SK-N-SH (cell line): ENCODE results near the gene DIPK1C. TPM values are rescaled to one million over a fixed set of nuclear protein-coding genes. Genes with fewer than 3 reads are reported as not detected.

Experiments used
- CTCF ChIA-PET: fragments of 300-600, 350-600 bp; formaldehyde crosslinking; extraction: SDS; loops from one replicate; lab custom pipeline; 2021; lab: Yijun Ruan, JAX
- POLR2A ChIA-PET: fragments of 350-600 bp; sonication (Branson Sonifier 250); formaldehyde crosslinking; extraction: SDS; loops from one replicate; lab custom pipeline; 2020; ENCODE audit warnings: antibody characterized with exemption, inconsistent platforms; lab: Yijun Ruan, JAX
- DNase-seq: peaks from one replicate; pipeline ENCODE4 v3.0.0; 2012
- H2AFZ ChIP-seq: fragments of 200-600 bp; sonication (generic); 2 replicates; pipeline ENCODE4 v1.8.1; 2016; ENCODE audit warnings: antibody characterized with exemption, mild to moderate bottlenecking, low read depth
- H3F3A ChIP-seq: fragments of 200-600 bp; sonication (generic); replicated peaks from 2 replicates; pipeline ENCODE3; 2016; ENCODE audit warnings: antibody characterized with exemption, mild to moderate bottlenecking; ENCODE audit not compliant: insufficient read depth
- H3K27ac ChIP-seq, 2 experiments: fragments of 200-500 bp in 1 of 2; fragments of 200-600 bp in 1 of 2; sonication (Bioruptor generic) in 1 of 2; sonication (generic), shearing (Covaris generic) in 1 of 2; 2 replicates each; pipeline versions ENCODE4 v1.5.1 to v1.6.1; 2014 to 2016; ENCODE audit warnings: low read depth in 2 of 2, inconsistent platforms in 1 of 2, low read length in 1 of 2, mild to moderate bottlenecking in 1 of 2, mixed read lengths in 1 of 2
- H3K27me3 ChIP-seq: fragments of 200-600 bp; sonication (generic), shearing (Covaris generic); 2 replicates; pipeline ENCODE4 v1.6.1; 2016; ENCODE audit warnings: mixed run types; ENCODE audit not compliant: insufficient read depth
- H3K36me3 ChIP-seq, 2 experiments: fragments of 200-500 bp in 1 of 2; fragments of 200-600 bp in 1 of 2; sonication (Bioruptor generic) in 1 of 2; sonication (generic) in 1 of 2; replicated peaks in 1 of 2; 2 replicates each; pipeline versions ENCODE3 to v1.5.1; 2014 to 2016; ENCODE audit warnings: low read length in 1 of 2, mild to moderate bottlenecking in 1 of 2; ENCODE audit not compliant: insufficient read depth in 2 of 2, control insufficient read depth in 1 of 2
- H3K4me1 ChIP-seq, 2 experiments: fragments of 200-500 bp in 1 of 2; fragments of 200-600 bp in 1 of 2; sonication (Bioruptor generic) in 1 of 2; sonication (generic), shearing (Covaris generic) in 1 of 2; 2 replicates each; pipeline versions ENCODE4 v1.5.1 to v1.6.1; 2014 to 2016; ENCODE audit warnings: low read depth in 1 of 2, low read length in 1 of 2, mixed run types in 1 of 2; ENCODE audit not compliant: insufficient read depth in 2 of 2, control insufficient read depth in 1 of 2
- H3K4me2 ChIP-seq: fragments of 200-600 bp; sonication (generic), shearing (Covaris generic); 2 replicates; pipeline ENCODE4 v1.6.1; 2017; ENCODE audit warnings: mixed run types
- H3K4me3 ChIP-seq, 2 experiments: fragments of 200-500 bp in 1 of 2; fragments of 200-600 bp in 1 of 2; sonication (Bioruptor generic) in 1 of 2; sonication (generic), shearing (Covaris generic) in 1 of 2; 2 replicates each; pipeline versions ENCODE4 v1.5.1 to v1.8.1; 2014 to 2016; ENCODE audit warnings: low read depth in 2 of 2, inconsistent platforms in 1 of 2, low read length in 1 of 2, mild to moderate bottlenecking in 1 of 2, mixed read lengths in 1 of 2, moderate library complexity in 1 of 2
- H3K79me2 ChIP-seq: fragments of 200-600 bp; sonication (generic); 2 replicates; pipeline ENCODE4 v1.8.1; 2017; ENCODE audit warnings: mild to moderate bottlenecking; ENCODE audit not compliant: insufficient read depth
- H3K9ac ChIP-seq: fragments of 200-600 bp; sonication (generic); 2 replicates; pipeline ENCODE4 v1.6.1; 2017; ENCODE audit warnings: mixed run types
- H3K9me2 ChIP-seq: fragments of 200-600 bp; sonication (generic); 2 replicates; pipeline ENCODE4 v1.6.1; 2017; ENCODE audit warnings: mixed run types
- H3K9me3 ChIP-seq: fragments of 200-600 bp; sonication (generic); 2 replicates; pipeline ENCODE4 v1.6.1; 2017; ENCODE audit warnings: mixed run types, mild to moderate bottlenecking, moderate library complexity
- H4K20me1 ChIP-seq: fragments of 200-600 bp; sonication (generic); 2 replicates; pipeline ENCODE4 v1.6.1; 2017; ENCODE audit warnings: mild to moderate bottlenecking, mixed run types; ENCODE audit not compliant: insufficient read depth
- CHD2 ChIP-seq: fragments of 150-350 bp; IDR thresholded peaks from 2 replicates; pipeline ENCODE4 v1.6.1; 2018; ENCODE audit warnings: low read length; ENCODE audit not compliant: partially characterized antibody
- ELF1 ChIP-seq: IDR thresholded peaks from 2 replicates; pipeline ENCODE4 v1.4.0; 2012
- EP300 ChIP-seq, 2 experiments: IDR thresholded peaks; 2 replicates each; pipeline versions ENCODE4 v1.4.0 to v1.6.1; 2012; ENCODE audit warnings: borderline replicate concordance in 1 of 2, low read depth in 1 of 2, low read length in 1 of 2
- EZH2phosphoT487 ChIP-seq: fragments of 200-600 bp; sonication (generic); IDR thresholded peaks from 2 replicates; pipeline ENCODE4 v1.6.1; 2017; ENCODE audit warnings: low read depth, mixed run types, mild to moderate bottlenecking, antibody characterized with exemption, moderate library complexity, borderline replicate concordance
- FOSL2 ChIP-seq: IDR thresholded peaks from 2 replicates; pipeline ENCODE4 v1.4.0; 2012; ENCODE audit warnings: low read depth, mild to moderate bottlenecking, moderate library complexity, borderline replicate concordance
- FOXJ3 ChIP-seq: sonication (generic); formaldehyde crosslinking; IDR thresholded peaks from 2 replicates; pipeline ENCODE4 v1.5.1; 2020; ENCODE audit warnings: mild to moderate bottlenecking, missing genetic modification reagents
- GABPA ChIP-seq: IDR thresholded peaks from 2 replicates; pipeline ENCODE4 v1.4.0; 2012; ENCODE audit warnings: low read depth, mild to moderate bottlenecking
- JUND ChIP-seq: IDR thresholded peaks from 2 replicates; pipeline ENCODE4 v1.4.0; 2012
- MEF2A ChIP-seq: IDR thresholded peaks from 2 replicates; pipeline ENCODE4 v1.4.0; 2012; ENCODE audit warnings: low read depth, borderline replicate concordance
- NFIC ChIP-seq: IDR thresholded peaks from 2 replicates; pipeline ENCODE4 v1.4.0; 2012; ENCODE audit warnings: borderline replicate concordance
- NRF1 ChIP-seq: IDR thresholded peaks from 2 replicates; pipeline ENCODE4 v1.6.1; 2012; ENCODE audit warnings: low read depth, mild to moderate bottlenecking, low read length
- POLR2AphosphoS5 ChIP-seq: IDR thresholded peaks from 2 replicates; pipeline ENCODE4 v1.6.1; 2012; ENCODE audit warnings: low read depth, low read length
- RAD21 ChIP-seq: IDR thresholded peaks from 2 replicates; pipeline ENCODE4 v1.6.1; 2012; ENCODE audit warnings: mild to moderate bottlenecking, low read length
- RFX5 ChIP-seq: IDR thresholded peaks from 2 replicates; pipeline ENCODE4 v1.6.1; 2012; ENCODE audit warnings: mild to moderate bottlenecking, improper control_type of control experiment, low read length
- RXRA ChIP-seq: IDR thresholded peaks from 2 replicates; pipeline ENCODE4 v1.4.0; 2012; ENCODE audit warnings: low read depth, mild to moderate bottlenecking, borderline replicate concordance
- TAF1 ChIP-seq: IDR thresholded peaks from 2 replicates; pipeline ENCODE4 v1.6.1; 2012; ENCODE audit warnings: low read depth, mild to moderate bottlenecking, low read length, moderate library complexity, borderline replicate concordance
- TEAD4 ChIP-seq: IDR thresholded peaks from 2 replicates; pipeline ENCODE4 v1.4.0; 2012; ENCODE audit warnings: mild to moderate bottlenecking, borderline replicate concordance; ENCODE audit not compliant: insufficient read depth
- WGBS: methylation state at CpG from one replicate; pipeline ENCODE4 v1.1.6; 2017; ENCODE audit warnings: low lambda C conversion rate; 5-methylcytosine and 5-hydroxymethylcytosine counted together
- polyA plus RNA-seq, 3 experiments: library from polyadenylated mRNA; depleted of rRNA; stranded (reverse); fragments of >200 nt; gene quantifications; 2 replicates each; pipeline ENCODE4 v1.2.3, GENCODE V29; 2012
- TF ChIP-seq, protein P1 (sequence below): IDR thresholded peaks from 2 replicates; pipeline ENCODE4 v1.4.0; 2012; ENCODE audit warnings: low read depth, borderline replicate concordance
- TF ChIP-seq, protein P2 (sequence below): fragments of 150-350 bp; IDR thresholded peaks from 2 replicates; pipeline ENCODE4 v1.6.1; 2016; ENCODE audit warnings: mild to moderate bottlenecking, low read depth, low read length
- TF ChIP-seq, protein P3 (sequence below): IDR thresholded peaks from 2 replicates; pipeline ENCODE4 v1.4.0; 2012; ENCODE audit warnings: low read depth
- TF ChIP-seq, protein P4 (sequence below): fragments of 150-350 bp; IDR thresholded peaks from 2 replicates; pipeline ENCODE4 v1.6.1; 2017; ENCODE audit warnings: antibody characterized with exemption, low read length, low read depth, borderline replicate concordance

Gene DIPK1C
- polyA plus RNA-seq, 1 of the 3 experiments (the other 2 are of a cell fraction) = not detected

DNA sequence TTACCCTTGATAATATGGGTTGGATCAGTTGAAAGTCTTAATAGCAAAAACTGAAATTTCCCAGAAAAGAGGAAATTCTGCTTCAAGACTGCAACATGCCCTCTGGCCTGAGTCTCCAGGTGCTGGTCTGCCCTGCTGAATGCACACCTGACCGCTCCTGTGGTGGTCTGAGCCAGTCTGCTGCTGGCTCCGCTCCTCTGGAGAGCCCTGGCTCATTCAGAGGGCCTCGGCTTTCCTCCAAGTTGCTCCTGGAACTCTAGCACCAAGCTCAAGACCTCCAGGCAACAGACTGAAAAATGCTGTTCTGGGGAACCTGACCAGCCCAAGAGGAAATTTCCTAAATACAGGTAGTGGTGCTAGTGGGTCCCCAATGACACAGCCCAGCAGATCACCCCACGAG is 64.8 kb downstream of the DIPK1C start:
- TF ChIP-seq MEF2A = no peak
- TF ChIP-seq, protein P1, sequence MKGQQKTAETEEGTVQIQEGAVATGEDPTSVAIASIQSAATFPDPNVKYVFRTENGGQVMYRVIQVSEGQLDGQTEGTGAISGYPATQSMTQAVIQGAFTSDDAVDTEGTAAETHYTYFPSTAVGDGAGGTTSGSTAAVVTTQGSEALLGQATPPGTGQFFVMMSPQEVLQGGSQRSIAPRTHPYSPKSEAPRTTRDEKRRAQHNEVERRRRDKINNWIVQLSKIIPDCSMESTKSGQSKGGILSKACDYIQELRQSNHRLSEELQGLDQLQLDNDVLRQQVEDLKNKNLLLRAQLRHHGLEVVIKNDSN = no peak
- no peak for TF ChIP-seq NRF1
- TF ChIP-seq, protein P2, sequence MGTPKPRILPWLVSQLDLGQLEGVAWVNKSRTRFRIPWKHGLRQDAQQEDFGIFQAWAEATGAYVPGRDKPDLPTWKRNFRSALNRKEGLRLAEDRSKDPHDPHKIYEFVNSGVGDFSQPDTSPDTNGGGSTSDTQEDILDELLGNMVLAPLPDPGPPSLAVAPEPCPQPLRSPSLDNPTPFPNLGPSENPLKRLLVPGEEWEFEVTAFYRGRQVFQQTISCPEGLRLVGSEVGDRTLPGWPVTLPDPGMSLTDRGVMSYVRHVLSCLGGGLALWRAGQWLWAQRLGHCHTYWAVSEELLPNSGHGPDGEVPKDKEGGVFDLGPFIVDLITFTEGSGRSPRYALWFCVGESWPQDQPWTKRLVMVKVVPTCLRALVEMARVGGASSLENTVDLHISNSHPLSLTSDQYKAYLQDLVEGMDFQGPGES = no peak
- TF ChIP-seq FOSL2 = no peak
- TF ChIP-seq EZH2phosphoT487 = no peak
- TF ChIP-seq RFX5 = no peak
- no peak for TF ChIP-seq JUND
- TF ChIP-seq NFIC = no peak
- TF ChIP-seq ELF1 = no peak
- no peak for TF ChIP-seq GABPA
- TF ChIP-seq POLR2AphosphoS5 = no peak
- no peak for TF ChIP-seq TAF1
- TF ChIP-seq, protein P3, sequence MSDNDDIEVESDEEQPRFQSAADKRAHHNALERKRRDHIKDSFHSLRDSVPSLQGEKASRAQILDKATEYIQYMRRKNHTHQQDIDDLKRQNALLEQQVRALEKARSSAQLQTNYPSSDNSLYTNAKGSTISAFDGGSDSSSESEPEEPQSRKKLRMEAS = no peak
- TF ChIP-seq CHD2 = no peak
- TF ChIP-seq EP300 (IDR thresholded peaks at IDR 0.05; ENCODE audit: borderline replicate concordance in 1 of 2, low read depth in 1 of 2, low read length in 1 of 2) = no peak
- TF ChIP-seq, protein P4, sequence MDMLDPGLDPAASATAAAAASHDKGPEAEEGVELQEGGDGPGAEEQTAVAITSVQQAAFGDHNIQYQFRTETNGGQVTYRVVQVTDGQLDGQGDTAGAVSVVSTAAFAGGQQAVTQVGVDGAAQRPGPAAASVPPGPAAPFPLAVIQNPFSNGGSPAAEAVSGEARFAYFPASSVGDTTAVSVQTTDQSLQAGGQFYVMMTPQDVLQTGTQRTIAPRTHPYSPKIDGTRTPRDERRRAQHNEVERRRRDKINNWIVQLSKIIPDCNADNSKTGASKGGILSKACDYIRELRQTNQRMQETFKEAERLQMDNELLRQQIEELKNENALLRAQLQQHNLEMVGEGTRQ = no peak
- Histone ChIP-seq H3K9me2 (no peaks in the 10 kb centered on the region), H3F3A (no peaks in the 10 kb centered on the region), H2AFZ (no peak overlapping the region), H3K27ac (no peak overlapping the region), H4K20me1 (no peaks in the 10 kb centered on the region), H3K9ac (no peak overlapping the region), H3K79me2 (no peaks in the 10 kb centered on the region), H3K9me3 (no peaks in the 10 kb centered on the region), H3K4me1 (no peaks in the 10 kb centered on the region), H3K36me3 (no peaks in the 10 kb centered on the region), H3K27me3 (peaks cover 18% of the 10 kb centered on the region; the same call in 1 of the 2 replicates), H3K4me2 (no peak overlapping the region), H3K4me3 (no peak overlapping the region)
- ChIA-PET POLR2A (no interaction called here), CTCF (interaction anchor here (0.7 kb wide), 1 partner anchor 206 kb away, joined by 3 read pairs; no protein-coding TSS in a partner anchor)
- no peak for DNase-seq
- WGBS = 0% methylated on average over 2 of the region's 4 CpGs

DNA sequence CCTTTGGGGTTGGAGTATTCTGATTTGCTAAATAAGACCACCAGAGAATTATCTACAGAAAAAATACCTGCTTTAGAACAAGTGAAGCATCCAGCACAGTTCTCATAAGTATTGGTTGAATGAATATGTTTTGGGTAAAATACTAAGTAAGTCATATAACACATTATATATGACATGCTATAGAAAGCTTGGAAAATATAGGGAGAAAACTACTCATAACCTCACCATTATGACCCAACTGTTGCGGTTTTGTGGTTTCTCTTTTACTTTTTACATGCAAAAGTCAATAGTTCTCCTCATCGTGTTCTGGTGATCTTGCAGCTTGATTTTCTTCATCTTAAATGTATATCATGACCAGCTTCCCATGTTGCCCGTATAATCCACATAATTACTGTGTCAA is 66.2 kb downstream of the DIPK1C start:
- no peak overlapping the region for H3K4me3 ChIP-seq
- no peaks in the 10 kb centered on the region for H3K36me3 ChIP-seq
- no peak overlapping the region for H3K27ac ChIP-seq
- H2AFZ ChIP-seq = no peak overlapping the region
- no peaks in the 10 kb centered on the region for H3K9me2 ChIP-seq
- CTCF ChIA-PET = no interaction called here
- no peaks in the 10 kb centered on the region for H3K79me2 ChIP-seq
- H4K20me1 ChIP-seq = no peaks in the 10 kb centered on the region
- DNase-seq = no peak
- no peaks in the 10 kb centered on the region for H3K9me3 ChIP-seq
- 13% methylated on average over 3 of the region's 3 CpGs for WGBS
- H3K9ac ChIP-seq = no peak overlapping the region
- no peaks in the 10 kb centered on the region for H3K4me1 ChIP-seq
- H3K27me3 ChIP-seq = peaks cover 11% of the 10 kb centered on the region; the same call in 1 of the 2 replicates
- no peak overlapping the region for H3K4me2 ChIP-seq
- POLR2A ChIA-PET = no interaction called here
- no peaks in the 10 kb centered on the region for H3F3A ChIP-seq
- TF ChIP-seq RAD21 (no peak), RXRA (no peak), FOXJ3 (no peak), MEF2A (no peak), TAF1 (no peak), GABPA (no peak), TEAD4 (no peak)
- TF ChIP-seq, protein P2 = no peak
- TF ChIP-seq, protein P3 = no peak
- TF ChIP-seq, protein P1 = no peak
